GM13976 (cell line): Measurements from ENCODE around the gene RNASE4.
"Not testable (repeated sequence)": the region's sequence is repeated elsewhere in the genome, so short reads cannot be mapped to it uniquely, and the experiment has no call there.

Experiments used
- DNase-seq: peaks from one replicate; pipeline ENCODE4 v3.0.0; 2012; ENCODE audit warnings: low spot score
- in situ Hi-C: fragments of 300-500 bp; cut with MboI; formaldehyde crosslinking; loops from one replicate; pipeline ENCODE4 v1.12.0; 2022; ENCODE audit warnings: low sequenced_read_pairs, mixed read lengths, inconsistent platforms; ENCODE audit not compliant: unreplicated experiment
- TF ChIP-seq, protein P1 (sequence below): IDR thresholded peaks from 2 replicates; pipeline ENCODE4 v1.5.1; 2012; ENCODE audit warnings: borderline replicate concordance, mild to moderate bottlenecking; ENCODE audit not compliant: insufficient read depth; ENCODE audit errors: extremely low read depth, missing control alignments, control extremely low read depth

RNASE4 gene

DNA sequence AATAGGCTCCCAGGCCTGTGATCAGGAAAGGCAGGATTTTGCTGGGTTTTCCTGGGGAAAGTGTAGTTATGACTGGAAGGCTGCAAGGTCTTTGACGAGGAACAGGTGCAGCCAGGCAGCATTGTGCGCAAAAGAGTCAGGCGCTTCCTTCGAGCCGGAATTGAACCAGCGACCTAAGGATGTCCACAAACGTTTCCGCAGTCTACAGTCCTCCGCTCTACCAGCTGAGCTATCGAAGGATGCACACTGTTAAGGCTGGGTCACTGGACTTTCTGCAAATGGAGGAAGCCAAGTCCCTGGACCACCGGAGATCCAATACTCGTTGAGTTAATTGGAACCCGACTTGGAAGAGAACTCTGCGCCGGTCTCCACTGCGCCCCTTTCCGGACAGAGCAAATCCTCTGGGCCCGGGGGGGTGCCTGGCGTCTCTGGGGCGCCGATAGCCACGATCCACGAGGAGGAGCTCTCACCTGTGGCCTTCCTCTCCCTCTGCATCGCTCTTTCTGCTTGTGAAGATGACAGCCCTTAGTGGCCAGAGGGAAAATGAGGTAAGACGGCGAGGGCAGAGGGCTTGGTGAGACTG lies 24.5 kb upstream of the RNASE4 start:
- TF ChIP-seq, protein P1, sequence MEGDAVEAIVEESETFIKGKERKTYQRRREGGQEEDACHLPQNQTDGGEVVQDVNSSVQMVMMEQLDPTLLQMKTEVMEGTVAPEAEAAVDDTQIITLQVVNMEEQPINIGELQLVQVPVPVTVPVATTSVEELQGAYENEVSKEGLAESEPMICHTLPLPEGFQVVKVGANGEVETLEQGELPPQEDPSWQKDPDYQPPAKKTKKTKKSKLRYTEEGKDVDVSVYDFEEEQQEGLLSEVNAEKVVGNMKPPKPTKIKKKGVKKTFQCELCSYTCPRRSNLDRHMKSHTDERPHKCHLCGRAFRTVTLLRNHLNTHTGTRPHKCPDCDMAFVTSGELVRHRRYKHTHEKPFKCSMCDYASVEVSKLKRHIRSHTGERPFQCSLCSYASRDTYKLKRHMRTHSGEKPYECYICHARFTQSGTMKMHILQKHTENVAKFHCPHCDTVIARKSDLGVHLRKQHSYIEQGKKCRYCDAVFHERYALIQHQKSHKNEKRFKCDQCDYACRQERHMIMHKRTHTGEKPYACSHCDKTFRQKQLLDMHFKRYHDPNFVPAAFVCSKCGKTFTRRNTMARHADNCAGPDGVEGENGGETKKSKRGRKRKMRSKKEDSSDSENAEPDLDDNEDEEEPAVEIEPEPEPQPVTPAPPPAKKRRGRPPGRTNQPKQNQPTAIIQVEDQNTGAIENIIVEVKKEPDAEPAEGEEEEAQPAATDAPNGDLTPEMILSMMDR: no peak
- DNase-seq: no peak
- in situ Hi-C loops: no loop called here

DNA sequence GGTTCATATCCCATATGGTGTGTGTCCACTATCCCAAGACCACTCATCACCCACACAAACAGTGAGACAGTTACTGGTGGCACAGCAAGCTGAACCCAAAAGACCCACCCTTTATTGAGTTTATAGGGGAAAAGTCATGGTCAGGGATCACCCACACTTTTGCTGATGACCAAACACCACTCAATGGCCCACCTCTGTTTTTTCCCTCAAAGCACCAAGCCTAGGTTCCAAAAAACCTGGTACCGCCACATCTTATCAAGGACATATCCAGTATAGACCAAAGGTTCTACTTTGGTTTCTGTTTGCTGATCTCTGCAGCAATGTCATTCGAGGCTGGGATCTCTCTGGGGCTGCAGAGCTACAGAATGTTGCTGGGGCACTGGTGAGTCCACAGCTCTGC lies 23.2 kb upstream of the RNASE4 start:
- in situ Hi-C loops: no loop called here
- TF ChIP-seq, protein P1: no peak
- no peak for DNase-seq

GRCh38 chr14:20662968-20663732 lies 21.2 kb upstream of the RNASE4 start:
- in situ Hi-C loops: no loop called here
- TF ChIP-seq, protein P1: peak; percentile 66
- DNase-seq: peak; percentile 63

- DNase-seq, in situ Hi-C loops: not testable (repeated sequence)
Measured at GRCh38 chr14:20666400-20666961, 17.9 kb upstream of the RNASE4 start.

DNA sequence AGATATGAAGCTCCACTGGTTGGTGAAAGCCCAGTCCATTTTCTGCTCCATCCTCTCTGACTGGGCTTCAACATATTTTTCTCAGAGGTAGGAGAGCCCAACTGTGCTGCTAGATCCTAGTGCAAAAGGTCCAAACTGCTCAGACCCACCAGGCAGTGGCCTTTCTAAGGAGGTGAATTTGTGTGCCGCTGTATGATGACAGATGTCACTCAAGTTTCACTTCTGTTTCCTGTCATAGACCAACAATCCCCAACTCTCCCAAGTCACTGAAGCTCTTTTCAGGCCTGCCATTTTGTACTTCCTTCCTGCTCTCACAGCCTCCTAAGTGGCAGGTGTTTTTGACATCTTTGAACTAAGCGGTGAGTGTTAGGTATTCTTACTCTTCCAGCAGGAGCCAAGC lies 16.4 kb upstream of the RNASE4 start:
- TF ChIP-seq, protein P1: no peak
- in situ Hi-C loops: no loop called here
- peak; percentile 71 for DNase-seq

GRCh38 chr14:20668969-20669368 lies 15.4 kb upstream of the RNASE4 start:
- in situ Hi-C loops: no loop called here
- TF ChIP-seq, protein P1: no peak
- no peak for DNase-seq
